Ammon's horn (tissue), 1 donor: ENCODE results near the gene COL11A1.
"Not testable (repeated sequence)": the region's sequence is repeated elsewhere in the genome, so short reads cannot be mapped to it uniquely, and the experiment has no call there.

Source experiments
- DNase-seq: peaks from one replicate; pipeline ENCODE4 v3.0.0-alpha.2; 2016; ENCODE audit warnings: low spot score

Gene COL11A1

DNA sequence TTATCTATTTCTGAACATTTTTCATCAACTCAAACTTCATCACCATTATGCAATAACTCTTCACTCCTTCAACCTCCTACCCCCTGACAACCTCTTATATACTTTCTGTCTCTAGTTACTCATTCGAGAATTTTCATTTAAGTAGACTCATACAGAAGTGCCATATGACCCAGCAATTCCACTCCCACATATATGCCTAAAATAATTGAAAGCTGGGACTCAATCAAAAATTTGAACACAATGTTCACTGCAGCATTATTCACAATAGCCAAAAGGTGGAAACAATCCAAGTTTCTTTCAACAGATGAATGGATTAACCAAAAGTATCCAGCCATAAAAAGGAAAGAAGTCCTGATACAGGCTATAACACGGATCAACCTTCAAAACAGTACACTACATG is 24.1 kb downstream of the COL11A1 start:
- DNase-seq: no peak

DNA sequence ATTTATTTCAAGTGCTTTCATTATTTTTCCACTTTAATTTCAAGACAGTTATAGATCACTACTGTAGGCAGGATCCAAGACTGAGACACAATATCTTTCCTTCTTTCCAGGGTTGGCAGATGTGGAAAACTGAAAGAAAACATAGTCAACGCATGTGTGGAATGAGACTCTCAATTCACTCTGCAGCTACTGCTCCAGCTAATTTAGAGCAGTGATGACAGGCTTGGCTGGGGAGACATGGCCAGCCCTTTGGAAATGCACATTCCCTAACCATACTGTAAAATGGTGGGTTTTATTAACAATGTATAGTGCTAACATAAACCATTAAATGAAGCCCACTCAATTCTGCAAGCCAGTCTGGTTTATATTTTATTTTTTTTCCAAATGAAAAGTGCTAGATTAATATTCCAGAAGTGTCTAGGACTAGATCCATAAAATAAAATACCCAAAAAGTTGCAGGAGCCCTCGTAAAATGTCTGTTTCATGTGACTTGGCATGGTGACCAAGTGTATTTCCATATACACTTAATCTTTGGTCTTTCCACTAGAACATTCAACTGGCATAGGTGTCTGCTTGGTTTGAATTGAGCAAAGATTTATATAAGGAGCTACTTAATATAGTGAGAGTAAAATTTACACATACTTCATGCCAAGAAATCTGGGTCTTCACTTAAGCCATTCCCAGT is 32.9 kb downstream of the COL11A1 start:
- no peak for DNase-seq

DNA sequence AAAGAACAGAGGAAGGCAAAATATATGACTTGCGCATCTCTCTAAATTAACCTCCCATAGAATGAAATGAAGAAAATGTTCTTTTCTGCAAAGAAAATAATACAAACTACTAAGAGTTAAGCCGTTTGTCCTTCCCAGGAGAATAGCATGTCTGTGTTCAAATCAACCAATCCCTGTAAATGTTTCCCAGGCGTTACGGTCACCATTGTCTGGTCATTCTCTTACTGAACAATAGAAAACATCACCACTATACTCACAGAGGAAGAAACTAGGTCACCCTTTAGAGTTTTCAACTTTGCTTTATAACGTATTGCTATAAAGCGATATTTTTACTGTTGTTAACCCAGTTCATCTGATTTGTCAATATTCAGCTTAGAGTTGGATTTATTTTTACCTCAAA is 34.1 kb downstream of the COL11A1 start:
- peak; percentile 34 for DNase-seq

DNA sequence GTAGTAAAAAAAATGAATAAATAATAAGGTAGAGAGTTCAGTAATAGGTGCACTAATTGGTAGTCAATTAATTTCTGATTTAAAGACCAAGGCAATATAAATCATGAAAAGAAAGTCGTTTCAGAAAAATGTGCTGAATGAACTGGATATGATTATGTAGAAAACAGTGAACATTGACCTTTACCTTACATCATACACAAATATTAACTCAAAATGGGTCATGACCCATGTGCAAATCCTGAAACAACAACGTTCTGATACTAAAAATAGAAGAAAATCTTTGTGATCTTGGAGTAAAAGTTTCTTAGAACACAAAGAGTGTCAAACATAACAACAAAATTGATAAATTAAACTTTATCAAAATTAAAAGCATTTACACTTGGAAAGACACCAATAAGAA is 39.1 kb downstream of the COL11A1 start:
- no peak for DNase-seq

DNA sequence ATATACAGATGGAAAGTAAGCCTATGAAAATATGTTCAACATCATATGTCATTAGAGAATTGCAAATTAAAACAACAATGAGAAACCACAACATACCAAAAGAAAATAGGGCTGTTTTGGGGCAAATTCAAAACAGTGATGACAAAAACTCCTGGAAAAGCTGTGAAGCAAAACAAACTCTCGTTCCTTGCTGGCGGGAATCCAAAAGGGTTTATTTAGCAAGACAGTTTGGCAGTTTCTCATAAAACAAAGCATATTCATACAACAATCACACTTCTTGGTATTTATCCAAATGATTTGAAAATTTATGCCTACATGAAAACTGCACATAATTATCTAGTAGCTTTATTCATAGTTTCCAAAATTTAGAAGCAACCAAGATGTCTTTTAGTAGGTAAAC is 44.4 kb downstream of the COL11A1 start:
- DNase-seq: no peak

DNA sequence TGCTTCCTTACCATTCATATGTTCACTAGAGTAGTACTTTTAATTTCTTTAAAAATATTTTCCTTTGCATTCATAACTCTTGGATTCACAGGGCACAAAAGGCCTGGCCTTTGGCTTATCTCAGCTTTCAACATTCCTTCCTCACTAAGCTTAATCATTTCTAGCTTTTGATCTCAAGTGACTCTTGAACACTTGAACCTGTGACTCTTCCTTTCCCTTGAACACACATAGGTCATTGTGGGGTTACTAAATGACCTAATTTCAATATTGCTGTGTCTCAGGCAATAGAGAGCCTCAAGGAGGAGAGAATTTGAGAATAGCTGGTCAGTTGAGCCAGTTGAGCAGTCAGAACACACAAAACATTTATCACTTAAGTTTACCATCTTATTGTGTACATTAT is 49.9 kb downstream of the COL11A1 start:
- DNase-seq: no peak

DNA sequence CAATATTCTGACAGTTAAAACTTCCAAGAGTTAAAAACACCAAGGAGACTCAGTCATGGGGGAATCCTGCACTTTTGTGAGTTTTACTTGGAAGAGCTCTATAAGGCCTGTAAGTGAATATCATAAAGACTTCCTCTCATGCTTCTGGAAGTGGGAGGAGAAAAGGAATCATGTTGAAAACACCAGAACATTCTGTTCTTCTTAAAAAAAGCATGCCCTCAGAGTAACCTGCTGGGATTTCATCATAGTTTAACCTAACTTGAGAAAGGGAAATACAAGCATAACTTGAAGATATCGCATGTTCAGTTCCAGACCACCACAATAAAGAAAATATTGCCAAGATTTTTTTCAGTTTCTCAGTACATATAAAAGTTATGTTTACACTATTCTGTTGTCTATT is 51.9 kb downstream of the COL11A1 start:
- no peak for DNase-seq

DNA sequence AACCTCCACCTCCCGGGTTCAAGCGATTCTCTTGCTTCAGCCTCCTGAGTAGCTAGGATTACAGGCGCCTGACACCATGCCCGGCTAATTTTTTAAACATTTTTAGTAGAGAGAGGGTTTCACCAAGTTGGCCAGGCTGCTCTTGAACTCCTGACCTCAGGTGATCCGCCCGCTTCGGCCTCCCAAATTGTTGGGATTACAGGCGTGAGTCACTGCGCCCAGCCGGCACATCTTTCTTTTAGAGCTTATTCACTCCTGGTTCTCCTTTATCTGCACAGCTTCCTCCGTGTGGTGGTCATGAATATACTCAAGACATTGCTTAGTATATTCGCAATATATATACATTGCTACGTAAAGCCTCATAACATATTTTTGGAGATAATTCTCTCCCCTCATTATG is 80.2 kb downstream of the COL11A1 start:
- not testable (repeated sequence) for DNase-seq

DNA sequence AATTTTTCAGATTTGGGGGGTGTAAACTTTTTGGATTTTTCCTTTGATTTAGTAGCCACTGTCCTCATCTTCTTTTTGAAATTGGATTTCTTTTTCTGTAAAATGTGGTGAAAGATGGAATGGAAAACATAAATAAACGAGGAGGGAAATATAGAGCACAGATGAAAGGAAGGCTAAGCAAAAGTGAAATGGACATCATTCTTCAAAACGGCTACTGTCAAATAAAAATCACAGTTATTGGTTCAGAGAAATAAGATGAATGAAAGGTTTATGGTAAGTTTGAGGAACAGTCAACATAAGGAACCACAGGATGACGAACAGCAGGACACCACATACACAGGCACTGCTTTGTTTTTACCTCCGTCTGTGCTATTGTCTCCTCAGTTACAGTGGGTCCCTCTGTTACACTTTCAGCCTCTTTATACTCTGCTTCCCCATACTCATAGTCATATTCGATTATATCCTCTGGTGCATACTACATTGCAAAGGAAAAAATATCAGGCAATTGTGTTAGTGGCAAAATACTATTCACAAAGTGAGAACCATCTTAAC is 82.4 kb downstream of the COL11A1 start:
- DNase-seq: no peak

DNA sequence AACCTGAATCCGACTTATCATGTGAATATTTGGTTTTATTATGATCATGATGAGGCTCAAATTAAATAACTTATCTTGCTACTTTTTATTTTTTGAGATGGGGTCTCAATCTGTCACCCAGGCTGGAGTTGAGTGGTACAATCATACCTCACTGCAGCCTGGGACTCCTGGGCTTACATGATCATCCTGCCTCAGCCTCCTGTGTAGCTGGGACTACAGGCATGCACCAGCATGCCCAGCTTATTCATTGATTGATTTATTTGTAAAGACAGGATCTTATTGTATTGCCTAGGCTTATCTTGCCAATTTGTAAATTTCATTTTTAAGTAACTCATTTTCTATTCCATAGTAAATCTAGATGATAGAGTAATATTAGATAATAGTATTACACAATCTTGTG is 84.3 kb downstream of the COL11A1 start:
- no peak for DNase-seq

DNA sequence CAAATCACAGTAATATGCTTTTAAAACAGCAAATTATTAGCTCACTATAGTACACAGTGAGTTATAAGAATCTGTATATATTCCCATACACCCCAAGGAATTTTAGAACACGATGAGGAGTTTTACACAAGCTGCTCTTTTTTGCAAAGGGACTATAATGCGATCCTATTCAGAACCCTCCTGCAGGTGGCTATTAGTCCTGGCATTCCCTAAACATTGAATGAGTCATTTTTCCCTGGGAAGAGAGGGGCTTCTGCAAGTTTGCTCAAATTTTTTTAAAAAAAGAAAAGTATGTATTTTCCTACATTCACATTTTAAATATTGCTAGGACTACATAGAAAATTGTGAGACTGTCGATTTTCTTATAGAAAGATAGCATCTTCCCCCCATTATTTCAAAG is 106.3 kb downstream of the COL11A1 start:
- no peak for DNase-seq

DNA sequence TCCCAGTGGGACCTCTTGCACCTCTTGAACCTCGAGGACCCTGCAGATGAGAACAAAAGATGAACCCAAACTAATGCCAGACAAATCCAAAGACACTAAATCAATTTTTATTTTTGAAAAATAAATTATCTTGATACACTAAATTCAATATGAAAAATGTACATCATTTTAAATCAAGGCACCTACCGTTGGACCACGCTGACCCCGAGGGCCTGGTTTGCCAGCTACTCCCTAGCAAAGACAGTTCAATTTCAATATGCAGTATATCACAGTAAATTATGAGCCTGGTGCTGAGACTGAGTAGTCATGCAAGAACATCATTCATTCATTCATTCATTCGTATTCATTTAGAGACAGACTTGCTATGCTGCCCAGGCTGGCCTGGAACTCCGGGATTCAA is 129.4 kb downstream of the COL11A1 start:
- DNase-seq: no peak

DNA sequence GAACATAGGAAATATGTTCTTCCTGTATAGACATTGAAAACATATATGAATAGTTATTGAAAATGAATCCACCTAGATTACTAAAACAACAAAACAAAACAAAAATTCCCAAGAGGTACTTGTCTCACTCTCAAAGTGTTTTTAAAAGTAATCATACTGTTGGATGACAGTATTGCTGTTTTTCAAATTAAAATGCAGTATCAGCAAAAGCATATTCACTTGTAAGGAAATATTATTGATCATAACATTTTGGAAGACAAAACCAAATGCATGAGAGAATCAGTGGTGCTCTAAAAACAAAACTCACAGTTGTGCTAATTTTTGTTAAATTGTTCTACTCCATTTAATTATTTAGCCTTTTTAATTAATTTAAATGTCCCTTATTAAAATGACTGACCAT is 131.0 kb downstream of the COL11A1 start:
- no peak for DNase-seq

DNA sequence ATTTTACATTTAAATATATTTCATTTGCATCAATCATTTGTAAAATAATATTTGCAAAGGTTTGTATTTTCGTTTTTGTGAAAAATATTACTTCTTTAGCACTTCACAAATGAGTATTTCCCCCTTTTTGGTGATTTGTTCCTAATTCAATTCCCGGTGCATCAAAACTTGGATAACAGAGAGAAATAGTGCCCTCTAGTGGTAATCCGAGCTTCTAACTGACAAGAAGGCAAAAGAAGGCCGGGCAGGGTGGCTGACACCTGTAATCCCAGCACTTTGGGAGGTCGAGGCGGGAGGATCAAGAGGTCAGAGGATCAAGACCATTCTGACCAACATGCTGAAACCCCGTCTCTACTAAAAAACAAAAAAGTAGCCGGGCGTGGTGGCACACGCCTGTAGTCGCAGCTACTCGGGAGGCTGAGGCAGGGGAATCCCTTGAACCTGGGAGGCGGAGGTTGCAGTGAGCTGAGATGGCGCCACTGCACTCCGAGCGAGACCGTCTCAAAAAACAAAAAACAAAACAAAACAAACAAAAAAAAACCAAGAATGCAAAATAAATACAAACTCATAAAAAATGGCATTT is 137.7 kb downstream of the COL11A1 start:
- peak; percentile 21 for DNase-seq

DNA sequence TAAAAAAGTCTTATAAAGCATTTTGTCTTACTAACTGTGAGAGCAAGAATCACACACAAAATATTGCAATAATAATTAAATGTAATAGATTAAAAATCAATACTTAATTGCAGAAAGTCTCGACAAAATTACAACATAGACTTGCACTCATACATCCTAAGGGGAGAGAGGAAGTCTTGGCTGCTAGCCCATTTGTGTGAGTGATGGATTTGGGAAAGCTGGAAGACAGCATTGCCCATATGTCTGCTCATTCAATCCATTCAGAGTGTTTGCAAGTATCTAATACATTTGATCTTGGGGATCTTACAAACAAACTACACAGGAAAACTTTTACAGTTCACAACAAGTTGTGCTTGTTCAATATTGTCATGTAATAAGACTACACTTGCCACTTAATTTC is 140.5 kb downstream of the COL11A1 start:
- peak; percentile 6 for DNase-seq

DNA sequence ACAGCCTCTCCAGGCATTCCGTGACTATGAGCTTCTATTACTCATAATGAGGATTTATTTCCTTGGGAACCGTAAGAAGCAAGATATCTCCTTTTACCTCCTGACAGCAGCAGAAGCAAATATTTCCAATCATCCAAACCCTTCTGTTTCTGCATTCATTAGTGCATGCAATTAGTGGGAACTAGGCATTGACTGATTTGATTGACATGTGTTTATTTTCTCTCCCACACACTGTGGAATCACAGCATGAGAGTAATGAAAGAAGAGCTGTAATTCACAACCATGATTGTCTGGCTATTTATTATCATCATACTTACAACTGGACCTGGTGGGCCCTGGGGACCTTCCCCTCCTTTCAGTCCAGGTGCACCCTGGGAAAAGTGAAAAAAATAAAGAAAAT is 146.8 kb downstream of the COL11A1 start:
- no peak for DNase-seq

DNA sequence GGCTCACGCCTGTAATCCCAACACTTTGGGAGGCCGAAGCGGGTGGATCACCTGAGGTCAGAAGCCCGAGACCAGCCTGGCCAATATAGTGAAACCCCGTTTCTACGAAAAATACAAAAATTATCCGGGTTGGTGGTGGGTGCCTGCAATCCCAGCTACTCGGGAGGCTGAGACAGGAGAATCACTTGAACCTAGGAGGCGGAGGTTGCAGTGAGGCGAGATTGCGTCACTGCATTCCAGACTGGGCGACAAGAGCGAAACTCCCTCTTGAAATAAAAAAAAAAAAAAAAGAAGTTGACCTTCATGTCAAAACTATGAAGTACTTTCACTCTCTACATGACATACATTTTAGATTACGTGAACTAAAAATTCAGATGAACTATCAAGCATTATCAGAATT is 153.7 kb downstream of the COL11A1 start:
- DNase-seq: no peak

DNA sequence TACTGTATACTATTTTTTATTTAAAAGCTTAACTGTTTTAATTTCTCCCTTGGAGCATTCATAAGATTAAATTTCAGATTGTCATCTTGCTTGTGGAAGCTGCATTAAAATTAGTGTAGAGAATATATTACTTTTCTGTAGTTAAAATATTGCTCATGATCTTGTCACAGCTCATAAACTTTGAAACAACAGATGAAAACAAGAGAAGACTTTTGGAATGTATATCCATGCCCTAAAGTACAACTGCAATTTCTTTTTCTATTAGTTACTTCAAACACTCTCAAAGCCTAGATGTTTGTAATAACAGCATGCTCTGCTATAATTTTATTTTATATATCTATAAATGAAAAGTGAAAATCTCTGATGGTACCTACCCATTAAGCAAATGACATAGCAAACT is 155.9 kb downstream of the COL11A1 start:
- no peak for DNase-seq

DNA sequence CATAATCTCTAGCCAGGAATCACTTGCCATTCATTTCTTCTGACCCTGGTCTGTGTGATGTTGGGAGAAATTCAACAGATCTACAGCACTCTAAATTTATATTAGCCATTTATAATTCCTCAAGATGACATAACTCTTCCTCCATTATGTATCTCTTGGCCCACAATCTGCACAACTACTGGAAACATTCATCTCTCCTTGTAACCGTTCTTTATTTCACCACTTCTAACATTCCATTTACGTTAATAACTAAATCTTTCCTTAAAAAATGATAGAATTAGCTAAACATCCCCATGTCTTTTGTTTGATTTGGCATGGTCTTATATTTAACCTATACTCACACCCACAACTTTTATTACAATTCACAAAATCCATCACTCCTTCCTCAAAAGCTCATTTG is 166.0 kb downstream of the COL11A1 start:
- DNase-seq: no peak

DNA sequence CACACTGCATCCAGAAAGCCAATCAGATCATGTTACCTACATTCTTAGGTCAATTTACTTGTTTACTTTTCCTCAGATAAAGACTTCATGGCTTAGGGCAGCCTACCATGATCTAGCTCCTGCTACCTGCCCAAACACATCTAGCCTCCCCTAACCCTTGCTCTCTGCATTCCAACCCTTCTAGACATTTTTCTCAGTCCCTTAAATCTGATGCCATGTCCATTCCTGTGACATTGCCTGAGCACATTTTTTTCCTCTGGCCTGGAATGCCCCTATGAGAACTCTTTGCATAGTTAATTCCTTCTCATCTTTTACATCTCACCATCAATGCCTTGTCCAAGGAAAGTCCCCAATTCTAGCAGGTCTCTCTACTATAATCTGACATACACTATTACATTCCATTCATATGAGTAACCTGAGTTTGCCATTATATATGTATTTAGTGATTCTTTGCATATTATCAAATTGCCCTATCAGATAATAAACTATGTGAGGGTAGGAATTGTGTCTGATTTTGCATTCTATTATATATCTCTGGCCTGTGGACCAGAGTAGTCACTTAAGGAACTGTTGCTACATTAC is 166.9 kb downstream of the COL11A1 start:
- no peak for DNase-seq

DNA sequence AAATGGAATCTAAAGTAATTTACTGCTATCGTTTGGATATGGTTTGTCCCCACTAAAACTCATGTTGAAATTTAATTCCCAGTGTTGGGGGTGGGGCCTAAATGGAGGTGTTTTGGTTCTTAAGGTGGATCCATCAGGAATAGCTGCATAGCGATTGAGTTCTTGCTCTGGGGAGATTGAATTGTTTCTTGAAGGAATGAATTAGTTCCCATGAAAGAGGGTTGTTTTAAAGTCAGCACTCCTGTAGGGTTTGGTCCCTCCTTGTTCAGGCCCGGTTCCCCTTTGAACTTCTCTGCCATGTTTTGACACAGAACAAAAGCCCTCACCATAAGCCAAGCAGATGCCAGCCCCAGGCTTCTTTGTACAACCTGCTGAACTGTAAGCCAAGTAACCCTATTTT is 170.9 kb downstream of the COL11A1 start:
- DNase-seq: no peak

DNA sequence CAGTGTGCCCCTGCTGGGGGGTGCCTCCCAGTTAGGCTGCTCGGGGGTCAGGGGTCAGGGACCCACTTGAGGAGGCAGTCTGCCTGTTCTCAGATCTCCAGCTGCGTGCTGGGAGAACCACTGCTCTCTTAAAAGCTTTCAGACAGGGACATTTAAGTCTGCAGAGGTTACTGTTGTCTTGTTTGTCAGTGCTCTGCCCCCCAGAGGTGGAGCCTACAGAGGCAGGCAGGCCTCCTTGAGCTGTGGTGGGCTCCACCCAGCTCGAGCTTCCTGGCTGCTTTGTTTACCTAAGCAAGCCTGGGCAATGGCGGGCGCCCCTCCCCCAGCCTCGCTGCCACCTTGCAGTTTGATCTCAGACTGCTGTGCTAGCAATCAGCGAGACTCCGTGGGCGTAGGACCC is 175.0 kb downstream of the COL11A1 start:
- DNase-seq: not testable (repeated sequence)

DNA sequence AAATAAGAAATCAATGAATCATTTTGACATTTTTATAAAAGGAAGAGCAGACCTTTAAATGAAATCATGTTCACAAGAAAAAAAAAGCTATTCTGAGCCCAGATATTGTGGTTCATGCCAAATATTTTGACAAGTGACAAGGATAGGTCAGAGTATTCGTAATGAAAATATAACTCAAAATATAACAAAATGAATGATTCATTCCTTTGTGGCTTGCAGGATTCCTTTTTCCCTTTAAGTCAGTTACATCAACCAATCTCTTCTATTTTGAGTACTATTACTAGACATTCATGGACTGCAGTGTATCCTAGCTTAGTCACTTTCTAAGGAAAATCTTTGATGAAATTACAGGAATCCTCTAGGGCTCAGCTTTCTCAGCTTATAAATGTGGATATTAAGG is 188.7 kb downstream of the COL11A1 start:
- no peak for DNase-seq

DNA sequence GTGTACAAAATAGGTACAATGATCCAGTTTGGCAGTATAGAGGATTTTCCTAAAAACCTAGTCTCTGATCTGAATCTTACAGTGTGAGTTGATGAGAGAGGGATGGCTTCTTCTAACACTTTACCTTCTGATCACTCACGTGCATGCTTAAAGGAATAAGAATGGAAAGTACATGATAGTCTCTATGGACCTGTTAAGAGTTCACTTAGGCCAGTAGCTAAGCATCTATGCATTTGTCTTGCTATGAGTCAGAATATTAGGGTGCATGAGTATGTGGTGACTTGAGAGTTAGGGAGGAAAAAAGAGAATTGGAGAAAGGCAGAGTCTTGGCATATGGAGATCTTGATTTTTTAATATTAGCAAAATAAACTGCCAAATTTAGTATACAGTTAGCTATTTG is 206.3 kb downstream of the COL11A1 start:
- no peak for DNase-seq
